LoVo (cell line): ENCODE data around the gene TAF5L.
"Not testable (repeated sequence)": the region's sequence is repeated elsewhere in the genome, so short reads cannot be mapped to it uniquely, and the experiment has no call there.

ENCODE experiments used
- DNase-seq: peaks from one replicate; pipeline ENCODE4 v3.0.0-alpha.2; 2016; ENCODE audit warnings: low spot score

The TAF5L gene

GRCh38 chr1:229603371-229604005 is 22.4 kb downstream of the TAF5L start:
- no peak for DNase-seq

DNA sequence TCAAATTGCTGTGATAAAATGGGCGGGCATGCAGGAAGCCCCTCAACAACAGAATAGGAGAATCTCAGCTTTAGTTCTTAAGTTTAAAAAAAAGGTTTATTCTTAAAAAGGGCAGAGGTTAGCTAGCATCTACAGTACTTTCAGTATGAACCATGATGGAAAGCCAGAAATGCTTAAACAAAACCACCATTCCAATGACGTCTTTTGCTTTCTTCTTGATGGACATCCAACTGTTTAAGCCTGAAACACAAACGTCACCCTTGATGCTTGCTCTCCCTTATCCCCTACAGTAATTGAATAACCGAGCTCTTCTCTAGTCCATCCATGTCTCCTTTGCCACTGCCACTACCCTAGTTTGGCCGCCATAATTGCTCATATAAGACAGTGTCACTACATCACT is 25.7 kb downstream of the TAF5L start:
- no peak for DNase-seq

- DNase-seq, result no peak
Measured at GRCh38 chr1:229599218-229599954, 26.5 kb downstream of the TAF5L start.

GRCh38 chr1:229597877-229598276 is 28.0 kb downstream of the TAF5L start:
- DNase-seq, result no peak

DNA sequence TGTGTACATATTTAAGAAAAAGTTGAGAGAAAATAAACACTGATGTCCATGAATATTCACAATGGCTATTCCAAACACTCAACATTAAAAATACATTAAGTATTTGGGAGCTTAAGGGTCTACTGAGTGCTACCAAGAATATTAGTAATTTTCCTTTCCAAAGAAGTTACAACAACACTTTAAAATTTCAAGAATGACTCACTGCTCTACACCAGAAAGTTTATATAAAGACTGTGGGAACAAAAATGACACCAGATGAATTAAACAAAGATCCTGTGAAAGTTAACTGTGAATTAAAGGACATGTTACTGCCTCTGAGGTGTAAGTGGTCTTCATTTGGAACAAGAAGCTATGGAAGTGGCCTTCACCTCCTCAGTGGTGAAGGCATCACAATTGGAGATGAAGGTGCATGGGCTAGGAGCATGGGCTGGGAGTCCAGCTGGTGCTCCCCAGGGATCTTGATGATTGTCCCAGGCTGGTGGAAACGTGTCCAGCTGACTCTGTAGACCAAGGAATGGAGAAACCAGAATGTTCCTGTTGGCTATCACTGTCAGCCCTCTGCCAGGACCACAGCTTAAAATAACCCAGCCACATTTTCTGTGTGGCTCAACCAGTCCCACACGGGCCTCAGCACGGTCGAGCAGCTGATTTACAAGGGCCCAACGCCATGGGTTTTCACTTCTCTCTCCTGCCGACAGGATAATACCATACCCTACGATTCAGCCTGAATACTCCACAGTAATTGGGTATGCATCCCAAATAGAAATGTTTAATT is 28.8 kb downstream of the TAF5L start:
- DNase-seq, result no peak

- DNase-seq, result not testable (repeated sequence)
Measured at GRCh38 chr1:229595876-229596275, 30.0 kb downstream of the TAF5L start.

- DNase-seq, result no peak
Measured at GRCh38 chr1:229594227-229595008, 31.5 kb downstream of the TAF5L start.

- DNase-seq, result no peak
Measured at GRCh38 chr1:229593800-229594199, 32.1 kb downstream of the TAF5L start.

- no peak for DNase-seq
Measured at GRCh38 chr1:229590119-229590518, 35.8 kb downstream of the TAF5L start.

DNA sequence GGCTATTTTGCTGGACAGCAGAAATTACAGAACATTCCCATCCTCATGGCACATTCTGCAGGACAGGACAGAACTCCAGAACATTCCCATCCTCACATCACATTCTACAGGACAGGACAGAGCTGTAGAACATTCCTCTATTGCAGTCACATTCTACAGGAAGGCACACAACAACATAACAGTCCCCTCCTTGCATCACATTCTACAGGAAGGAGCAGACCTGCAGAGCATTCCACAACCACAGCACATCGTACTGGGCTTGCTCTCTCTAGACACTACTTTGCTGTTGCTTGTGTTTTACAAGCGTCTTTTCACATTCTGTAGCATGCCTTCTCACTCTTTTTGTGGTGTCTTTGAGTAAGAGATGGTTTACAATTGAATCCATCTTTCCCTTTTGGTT is 40.6 kb downstream of the TAF5L start:
- DNase-seq, result no peak

DNA sequence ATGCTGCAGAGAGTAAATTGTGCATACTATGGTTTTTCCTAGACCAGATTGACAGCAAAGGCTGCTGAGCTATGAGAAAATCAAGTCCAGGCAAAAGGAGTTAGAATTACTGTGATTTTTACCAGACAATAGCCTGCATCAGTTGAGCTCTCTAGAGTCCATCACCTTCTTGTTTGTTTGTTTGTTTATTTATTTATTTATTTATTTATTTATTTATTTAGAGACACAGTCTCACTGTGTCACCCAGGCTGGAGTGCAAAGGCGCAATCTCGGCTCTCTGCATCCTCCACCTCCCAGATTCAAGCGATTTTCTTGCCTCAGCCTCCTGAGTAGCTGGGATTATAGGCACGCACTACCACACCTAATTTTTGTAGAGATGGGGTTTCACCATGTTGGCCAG is 43.2 kb downstream of the TAF5L start:
- no peak for DNase-seq

- DNase-seq, result no peak
Measured at GRCh38 chr1:229582011-229582694, 43.8 kb downstream of the TAF5L start.

DNA sequence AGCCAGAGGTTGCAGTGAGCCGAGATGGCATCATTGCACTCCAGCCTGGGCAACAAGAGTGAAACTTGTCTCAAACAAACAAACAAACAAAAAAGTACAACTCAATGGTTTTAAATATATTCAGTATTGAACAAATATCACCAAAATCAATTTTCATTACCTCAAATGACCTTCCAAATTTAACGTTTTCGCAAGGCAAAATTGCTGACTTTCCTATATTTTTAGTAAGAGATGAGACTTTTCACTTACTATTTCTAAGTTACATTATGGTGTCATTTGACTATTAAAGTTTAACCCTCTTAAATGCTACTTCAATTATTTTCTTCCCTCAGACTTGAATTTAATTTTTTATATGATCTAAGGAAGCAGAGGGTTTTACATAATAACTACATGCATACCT is 44.4 kb downstream of the TAF5L start:
- no peak for DNase-seq

DNA sequence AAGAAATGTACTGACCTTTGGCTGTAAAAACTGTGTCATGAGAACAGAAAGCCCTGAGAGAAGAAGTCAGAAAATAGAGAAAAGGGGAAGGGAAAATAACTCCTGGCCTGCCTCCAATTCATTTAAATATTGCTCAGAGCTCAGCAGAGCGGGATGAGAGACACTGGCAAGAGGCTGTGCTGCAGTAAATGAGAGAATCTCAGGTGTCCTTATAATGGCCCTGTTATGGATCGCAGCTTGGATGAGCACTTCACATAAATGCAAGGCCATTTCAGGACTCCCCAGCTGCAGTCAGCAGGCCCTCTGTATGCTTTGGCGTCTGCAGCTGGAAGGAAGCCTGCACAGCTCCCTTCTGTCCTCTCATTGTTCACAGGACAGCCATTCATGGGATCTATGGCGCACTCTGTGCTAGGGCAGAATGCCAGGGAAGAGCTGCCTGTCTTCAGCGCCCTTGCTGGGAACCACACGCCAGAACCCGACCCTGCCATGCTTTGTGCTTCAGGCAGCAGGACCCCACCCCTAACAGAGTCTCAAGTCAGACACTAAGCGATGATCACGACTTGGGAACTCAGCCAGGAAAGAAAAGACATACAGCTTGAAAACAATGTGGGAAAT is 46.8 kb downstream of the TAF5L start:
- no peak for DNase-seq

GRCh38 chr1:229578168-229579058 is 47.5 kb downstream of the TAF5L start:
- DNase-seq, result no peak

- DNase-seq, result no peak
Measured at GRCh38 chr1:229574679-229575442, 51.1 kb downstream of the TAF5L start.

DNA sequence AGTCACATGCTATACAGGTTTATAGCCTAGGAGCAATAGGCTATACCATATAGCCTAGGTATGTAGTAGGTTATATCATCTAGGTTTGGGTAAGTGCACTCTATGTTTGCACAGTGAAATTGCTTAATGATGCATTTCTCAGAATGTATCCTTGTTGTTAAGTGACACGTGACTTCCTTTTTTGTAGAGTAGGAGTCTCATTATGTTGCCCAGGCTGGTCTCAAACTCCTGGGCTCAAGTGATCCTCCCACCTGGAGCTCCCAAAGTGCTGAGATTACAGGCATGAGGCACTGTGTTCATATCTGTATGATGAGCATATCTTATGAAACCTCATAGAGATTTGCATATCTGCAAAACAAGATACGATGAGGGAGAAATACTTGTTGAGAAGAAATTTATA is 53.6 kb downstream of the TAF5L start:
- no peak for DNase-seq

DNA sequence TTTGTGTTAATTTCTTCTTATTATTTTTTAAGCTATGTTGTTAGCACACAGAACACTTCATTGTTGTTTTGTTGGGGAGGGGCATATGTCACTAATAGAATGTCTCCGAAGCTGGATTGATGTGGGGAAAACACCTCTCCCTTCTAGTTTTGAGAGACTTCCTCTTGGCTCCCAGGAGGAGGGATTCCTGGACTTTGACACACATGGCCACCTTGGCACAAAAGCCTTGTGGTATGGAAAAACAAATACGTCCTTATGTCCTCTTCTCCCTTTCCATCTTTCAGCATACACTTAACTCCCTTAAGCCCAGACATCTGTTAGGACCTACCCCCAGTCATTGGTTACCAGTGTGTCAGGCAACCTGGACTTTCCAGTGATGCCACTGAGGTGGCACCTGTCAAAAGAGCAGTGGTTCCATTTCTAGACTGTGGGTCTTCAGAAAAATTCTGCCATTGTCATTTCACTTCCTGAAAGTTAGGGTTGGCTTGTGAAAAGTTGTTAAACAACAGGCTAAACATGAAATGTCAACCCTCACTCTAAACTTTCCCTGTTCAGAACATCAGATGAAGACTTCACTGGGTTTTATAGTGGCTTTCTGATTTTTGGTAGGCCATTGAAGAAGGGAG is 54.9 kb downstream of the TAF5L start:
- DNase-seq, result no peak

DNA sequence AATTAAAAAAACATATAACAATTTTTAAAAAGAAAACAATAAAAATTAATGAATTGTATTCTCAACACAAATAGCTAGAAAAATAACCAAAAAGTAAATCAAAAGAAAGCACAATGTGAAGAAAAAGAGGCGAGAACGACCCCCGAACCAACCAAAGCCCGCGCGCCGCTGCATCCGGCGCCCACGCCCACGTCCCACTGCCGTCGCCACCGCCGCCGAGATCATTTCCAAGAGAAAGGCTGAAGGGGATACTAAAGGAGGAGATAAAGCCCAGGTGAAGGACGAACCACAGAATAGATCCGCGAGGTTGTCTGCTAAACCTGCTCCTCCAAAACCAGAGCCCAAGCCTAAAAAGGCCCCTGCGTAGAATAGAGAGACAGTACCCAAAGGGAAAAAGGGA is 55.6 kb downstream of the TAF5L start:
- no peak for DNase-seq
